DND-41 (cell line): Measurements from ENCODE around the gene MKNK2.

ENCODE experiments used
- ATAC-seq: fragments of 200-7000 bp; cut with Tn5 transposase; 3 replicates; pipeline ENCODE4 v1.9.1; 2021; ENCODE audit warnings: low read depth; ENCODE audit not compliant: insufficient read depth
- DNase-seq: peaks from one replicate; pipeline ENCODE4 v3.0.0-alpha.2; 2020
- H2AFZ ChIP-seq: 2 replicates; pipeline ENCODE4 v1.6.0; 2012; ENCODE audit warnings: low read depth, low read length
- H3K27ac ChIP-seq: 2 replicates; pipeline ENCODE4 v1.5.1; 2012; ENCODE audit warnings: low read length, inconsistent platforms
- H3K27me3 ChIP-seq: fragments of 200-600 bp; sonication (generic); 2 replicates; pipeline ENCODE4 v1.6.0; 2012; ENCODE audit warnings: low read length, mild to moderate bottlenecking, inconsistent platforms; ENCODE audit not compliant: insufficient read depth, poor library complexity
- H3K36me3 ChIP-seq: 2 replicates; pipeline ENCODE4 v1.5.1; 2012; ENCODE audit warnings: low read length, inconsistent platforms; ENCODE audit not compliant: insufficient read depth
- H3K4me1 ChIP-seq: 2 replicates; pipeline ENCODE4 v1.5.1; 2012; ENCODE audit warnings: mild to moderate bottlenecking, low read length; ENCODE audit not compliant: insufficient read depth
- H3K4me2 ChIP-seq: 2 replicates; pipeline ENCODE4 v1.6.0; 2012; ENCODE audit warnings: mild to moderate bottlenecking, moderate library complexity, low read length, inconsistent platforms; ENCODE audit not compliant: insufficient read depth
- H3K4me3 ChIP-seq, 2 experiments: fragments of 200-600 bp in 1 of 2; shearing (Covaris generic) in 1 of 2; 2 replicates each; pipeline ENCODE4 v1.5.1; 2012 to 2016; ENCODE audit warnings: inconsistent platforms in 2 of 2, low read length in 2 of 2, mild to moderate bottlenecking in 2 of 2, low read depth in 1 of 2, moderate library complexity in 1 of 2
- H3K79me2 ChIP-seq: 2 replicates; pipeline ENCODE4 v1.6.0; 2012; ENCODE audit warnings: low read length, inconsistent platforms; ENCODE audit not compliant: insufficient read depth
- H3K9ac ChIP-seq: 2 replicates; pipeline ENCODE4 v1.6.0; 2012; ENCODE audit warnings: low read depth, mild to moderate bottlenecking, inconsistent platforms, low read length, moderate library complexity
- H3K9me3 ChIP-seq: 2 replicates; pipeline ENCODE4 v1.5.1; 2012; ENCODE audit warnings: low read length, moderate library complexity, mild to moderate bottlenecking, inconsistent platforms; ENCODE audit not compliant: insufficient read depth, severe bottlenecking
- H4K20me1 ChIP-seq: 2 replicates; pipeline ENCODE4 v1.6.0; 2012; ENCODE audit warnings: low read length; ENCODE audit not compliant: insufficient read depth
- CTCF ChIP-seq: IDR thresholded peaks from 2 replicates; pipeline ENCODE4 v1.5.1; 2012; ENCODE audit warnings: borderline replicate concordance, low read length, moderate library complexity, mild to moderate bottlenecking; ENCODE audit not compliant: poor library complexity, severe bottlenecking; ENCODE audit errors: extremely low read depth
- EZH2 ChIP-seq: IDR thresholded peaks from 3 replicates; pipeline ENCODE4 v1.6.1; 2012; ENCODE audit warnings: borderline replicate concordance, low read depth, mild to moderate bottlenecking, moderate library complexity, low read length, inconsistent platforms; ENCODE audit not compliant: severe bottlenecking

MKNK2 gene

GRCh38 chr19:2041683-2042484, 9.2 kb downstream of the MKNK2 start:
- peak overlapping the region; percentile 70 for H3K27ac ChIP-seq
- H3K9me3 ChIP-seq: no peaks in the 10 kb centered on the region
- peak overlapping the region; percentile 59 for H3K9ac ChIP-seq
- no peaks in the 10 kb centered on the region for H3K27me3 ChIP-seq
- ATAC-seq: peak; percentile 93
- DNase-seq: peak; percentile 98
- H3K4me3 ChIP-seq: peak overlapping the region in 1 of 2 experiments; percentile 54; a peak in 2 of 4 replicates
- peaks cover 12% of the 10 kb centered on the region; the same call in 1 of the 2 replicates for H3K79me2 ChIP-seq
- peaks cover 52% of the 10 kb centered on the region for H4K20me1 ChIP-seq
- H3K4me1 ChIP-seq: peaks cover 26% of the 10 kb centered on the region
- peak overlapping the region; percentile 65 for H2AFZ ChIP-seq
- peaks cover 64% of the 10 kb centered on the region for H3K36me3 ChIP-seq
- peak overlapping the region; percentile 75 for H3K4me2 ChIP-seq
- TF ChIP-seq EZH2: no peak
- TF ChIP-seq CTCF: no peak

- peak overlapping the region; percentile 73 for H3K4me2 ChIP-seq
- no peak for DNase-seq
- H3K27ac ChIP-seq: peak overlapping the region; percentile 67
- H3K9ac ChIP-seq: peak overlapping the region; percentile 43; the same call in 1 of the 2 replicates
- no peaks in the 10 kb centered on the region for H3K9me3 ChIP-seq
- H3K4me1 ChIP-seq: peaks cover 26% of the 10 kb centered on the region
- ATAC-seq: no peak
- peaks cover 7% of the 10 kb centered on the region; the same call in 1 of the 2 replicates for H3K79me2 ChIP-seq
- no peak overlapping the region for H2AFZ ChIP-seq
- TF ChIP-seq EZH2 (no peak), CTCF (no peak)
- H4K20me1 ChIP-seq: peaks cover 46% of the 10 kb centered on the region
- H3K36me3 ChIP-seq: peaks cover 59% of the 10 kb centered on the region
- H3K27me3 ChIP-seq: no peaks in the 10 kb centered on the region
- H3K4me3 ChIP-seq: peak overlapping the region in 1 of 2 experiments; percentile 52; a peak in 1 of 4 replicates
Measured at GRCh38 chr19:2041433-2041682, 9.7 kb downstream of the MKNK2 start.

- Histone ChIP-seq H3K27ac (peak overlapping the region; percentile 67; the same call in 1 of the 2 replicates), H3K4me1 (peaks cover 26% of the 10 kb centered on the region)
Measured at GRCh38 chr19:2040647-2041432, 10.2 kb downstream of the MKNK2 start.

More at GRCh38 chr19:2040647-2041432, 10.2 kb downstream of the MKNK2 start:
- Histone ChIP-seq H4K20me1 (peaks cover 41% of the 10 kb centered on the region), H3K9me3 (peaks cover under 1% of the 10 kb centered on the region), H3K36me3 (peaks cover 57% of the 10 kb centered on the region), H3K9ac (no peak overlapping the region), H2AFZ (no peak overlapping the region), H3K79me2 (peaks cover 3% of the 10 kb centered on the region; the same call in 1 of the 2 replicates), H3K27me3 (no peaks in the 10 kb centered on the region), H3K4me3 (no peak overlapping the region; a peak in 1 of 4 replicates), H3K4me2 (peak overlapping the region; percentile 73)
- TF ChIP-seq CTCF: no peak
- no peak for TF ChIP-seq EZH2
- ATAC-seq (no peak), DNase-seq (no peak)
